Suprapubic skin (tissue), 3 donors: ENCODE data around the gene IL20RA.

Experiments
- CTCF ChIP-seq, 2 donors: fragments of 200-600 bp in 1 of 2; fragments of 450-650 bp in 1 of 2; sonication (generic) in 1 of 2; IDR thresholded peaks; one replicate each; pipeline ENCODE4 v1.5.1; 2016 to 2019; ENCODE audit warnings: antibody characterized with exemption in 2 of 2, mild to moderate bottlenecking in 1 of 2, moderate library complexity in 1 of 2
- EP300 ChIP-seq: sonication (generic); formaldehyde crosslinking; IDR thresholded peaks from one replicate; pipeline ENCODE4 v1.6.1; 2017; ENCODE audit warnings: antibody characterized with exemption
- POLR2A ChIP-seq, 2 donors: fragments of 450-650 bp; IDR thresholded peaks; one replicate each; pipeline ENCODE4 v1.6.1; 2017; ENCODE audit warnings: antibody characterized with exemption in 2 of 2, mild to moderate bottlenecking in 2 of 2, moderate library complexity in 2 of 2

GRCh38 chr6:136950436-136951126 lies 94.2 kb downstream of the IL20RA start:
- no peak for TF ChIP-seq CTCF (IDR thresholded peaks at IDR 0.05)
- no peak for TF ChIP-seq EP300
- TF ChIP-seq POLR2A (IDR thresholded peaks at IDR 0.05), result no peak
